ENCODE data around the gene IL1F10. TPM values are rescaled to one million over a fixed set of nuclear protein-coding genes. Genes with fewer than 3 reads are reported as not detected.
A peak's percentile ranks its signal among the peaks of the same experiment; 100 is the strongest.

The IL1F10 gene
- polyA plus RNA-seq, 4 donors, result 0.25 TPM; not detected in 3

DNA sequence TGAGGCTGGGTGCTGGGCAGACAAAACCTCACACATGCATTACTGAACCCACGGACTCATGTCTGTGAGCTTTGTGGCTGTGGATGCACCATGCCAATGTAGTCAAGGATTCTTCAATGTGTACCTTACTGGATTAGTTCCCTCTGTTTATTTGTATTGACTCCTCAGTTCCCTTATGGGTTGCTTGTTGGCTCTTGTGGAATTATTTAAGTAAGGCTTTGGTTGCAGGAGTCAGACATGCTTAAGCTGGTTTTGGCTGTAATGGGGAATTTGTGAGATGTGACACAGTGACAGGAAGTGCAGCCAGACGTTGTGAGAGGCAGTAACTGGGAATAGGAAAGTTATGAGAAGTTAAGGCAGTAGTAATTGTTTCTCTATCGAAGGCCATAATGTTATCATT, 46.0 kb downstream of the IL1F10 start:
- no peak for FAIRE-seq
- WGBS, 3 donors, result 55 to 70% (median 59%) methylated on average over 3 of the region's 3 CpGs

DNA sequence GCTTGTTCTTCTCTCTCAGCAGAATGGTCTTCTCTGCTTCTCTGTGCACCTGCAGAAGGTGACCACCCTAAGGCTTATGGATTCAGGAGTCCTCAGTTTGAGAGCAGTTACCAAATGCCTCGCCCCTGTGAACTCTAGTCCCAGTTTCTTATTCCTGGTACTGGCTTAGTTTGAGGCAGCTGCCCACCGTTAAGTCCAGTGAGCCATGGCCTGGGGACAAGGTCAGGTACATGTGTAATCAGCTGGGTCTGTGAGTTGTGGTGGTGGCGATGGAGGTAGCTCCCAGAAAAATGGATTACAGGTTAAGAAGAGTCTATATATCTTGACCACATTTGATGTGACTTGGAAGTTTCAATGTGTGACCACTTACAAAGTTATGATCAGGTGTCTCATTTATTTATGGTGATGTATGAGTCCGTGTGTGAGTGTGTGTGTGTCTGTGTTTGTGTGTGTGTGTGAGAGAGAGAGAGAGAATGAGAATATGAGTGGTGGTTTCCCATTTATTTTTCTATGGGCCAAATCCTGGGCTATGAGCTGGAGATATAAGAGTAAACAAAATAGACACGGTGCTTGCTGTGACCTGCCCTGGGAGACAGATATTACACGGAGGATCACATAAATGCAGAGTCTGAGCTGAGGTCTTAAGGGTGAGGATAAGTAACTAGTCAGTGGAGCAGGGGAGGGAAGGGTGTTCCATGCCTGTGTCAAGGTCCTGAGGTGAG, 46.6 kb downstream of the IL1F10 start:
- no peaks in the 10 kb centered on the region for H3K9me3 ChIP-seq (ENCODE audit: control insufficient read depth in 2 of 2, insufficient read depth in 1 of 2, low read depth in 1 of 2, low read length in 1 of 2)
- 61 to 72% (median 71%) methylated on average over 6 of the region's 6 CpGs for WGBS, 3 donors

More for the DNA sequence above, 46.0 kb downstream of the IL1F10 start:
- no peaks in the 10 kb centered on the region for H3K27me3 ChIP-seq (ENCODE audit: control insufficient read depth in 3 of 3, insufficient read depth in 3 of 3, low read length in 3 of 3)
- no peaks in the 10 kb centered on the region for H3K36me3 ChIP-seq (ENCODE audit: control insufficient read depth in 3 of 3, insufficient read depth in 2 of 3, low read depth in 1 of 3, low read length in 3 of 3)
- no peak overlapping the region for H3K27ac ChIP-seq (ENCODE audit: low read depth in 1 of 3, low read length in 2 of 3)
- DNase-seq, result no peak
- H3K4me3 ChIP-seq (ENCODE audit: low read depth in 1 of 3, low read length in 3 of 3), result no peak overlapping the region
- H3K4me1 ChIP-seq (ENCODE audit: control insufficient read depth in 3 of 3, insufficient read depth in 2 of 3, low read depth in 1 of 3, low read length in 2 of 3), result peaks cover 0 to 4% (median 0%) of the 10 kb centered on the region in 3 donors
- no peaks in the 10 kb centered on the region for H3K9me3 ChIP-seq (ENCODE audit: control insufficient read depth in 2 of 2, insufficient read depth in 1 of 2, low read depth in 1 of 2, low read length in 1 of 2)

DNA sequence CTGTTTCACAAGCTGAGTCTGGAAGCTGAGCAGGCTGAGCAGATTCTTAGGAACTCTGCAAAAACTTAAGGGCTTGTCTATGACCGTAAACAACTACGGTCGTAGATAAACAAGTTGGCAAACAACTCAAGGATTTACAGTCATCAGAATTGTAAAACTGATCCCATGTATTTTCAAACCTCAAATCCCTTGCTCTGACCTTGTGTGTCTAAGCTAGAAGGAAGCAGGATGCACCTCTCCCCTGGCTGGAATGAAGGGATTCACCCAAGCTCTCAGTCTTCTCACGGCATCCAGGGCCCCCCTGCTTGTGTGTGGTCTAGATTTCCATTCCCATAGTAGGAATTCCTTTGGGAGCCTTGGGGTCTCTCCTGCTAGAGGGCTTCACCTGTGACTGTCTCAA, 47.2 kb downstream of the IL1F10 start:
- 74 to 83% (median 79%) methylated on average over 4 of the region's 4 CpGs for WGBS, 3 donors
- H3K4me3 ChIP-seq (ENCODE audit: low read depth in 1 of 3, low read length in 3 of 3), result no peak overlapping the region
- H3K27ac ChIP-seq (ENCODE audit: low read depth in 1 of 3, low read length in 2 of 3), result no peak overlapping the region
- no peaks in the 10 kb centered on the region for H3K9me3 ChIP-seq (ENCODE audit: control insufficient read depth in 2 of 2, insufficient read depth in 1 of 2, low read depth in 1 of 2, low read length in 1 of 2)
- no peak for DNase-seq
- peaks cover 0 to 4% (median 0%) of the 10 kb centered on the region in 3 donors for H3K4me1 ChIP-seq (ENCODE audit: control insufficient read depth in 3 of 3, insufficient read depth in 2 of 3, low read depth in 1 of 3, low read length in 2 of 3)
- H3K36me3 ChIP-seq (ENCODE audit: control insufficient read depth in 3 of 3, insufficient read depth in 2 of 3, low read depth in 1 of 3, low read length in 3 of 3), result no peaks in the 10 kb centered on the region
- FAIRE-seq, result no peak
- H3K27me3 ChIP-seq (ENCODE audit: control insufficient read depth in 3 of 3, insufficient read depth in 3 of 3, low read length in 3 of 3), result no peaks in the 10 kb centered on the region

More for the DNA sequence above, 46.6 kb downstream of the IL1F10 start:
- Histone ChIP-seq H3K27me3 (ENCODE audit: control insufficient read depth in 3 of 3, insufficient read depth in 3 of 3, low read length in 3 of 3) (no peaks in the 10 kb centered on the region), H3K4me1 (ENCODE audit: control insufficient read depth in 3 of 3, insufficient read depth in 2 of 3, low read depth in 1 of 3, low read length in 2 of 3) (peaks cover 0 to 4% (median 0%) of the 10 kb centered on the region in 3 donors), H3K4me3 (ENCODE audit: low read depth in 1 of 3, low read length in 3 of 3) (no peak overlapping the region), H3K36me3 (ENCODE audit: control insufficient read depth in 3 of 3, insufficient read depth in 2 of 3, low read depth in 1 of 3, low read length in 3 of 3) (no peaks in the 10 kb centered on the region), H3K27ac (ENCODE audit: low read depth in 1 of 3, low read length in 2 of 3) (no peak overlapping the region)
- DNase-seq (no peak), FAIRE-seq (no peak)

DNA sequence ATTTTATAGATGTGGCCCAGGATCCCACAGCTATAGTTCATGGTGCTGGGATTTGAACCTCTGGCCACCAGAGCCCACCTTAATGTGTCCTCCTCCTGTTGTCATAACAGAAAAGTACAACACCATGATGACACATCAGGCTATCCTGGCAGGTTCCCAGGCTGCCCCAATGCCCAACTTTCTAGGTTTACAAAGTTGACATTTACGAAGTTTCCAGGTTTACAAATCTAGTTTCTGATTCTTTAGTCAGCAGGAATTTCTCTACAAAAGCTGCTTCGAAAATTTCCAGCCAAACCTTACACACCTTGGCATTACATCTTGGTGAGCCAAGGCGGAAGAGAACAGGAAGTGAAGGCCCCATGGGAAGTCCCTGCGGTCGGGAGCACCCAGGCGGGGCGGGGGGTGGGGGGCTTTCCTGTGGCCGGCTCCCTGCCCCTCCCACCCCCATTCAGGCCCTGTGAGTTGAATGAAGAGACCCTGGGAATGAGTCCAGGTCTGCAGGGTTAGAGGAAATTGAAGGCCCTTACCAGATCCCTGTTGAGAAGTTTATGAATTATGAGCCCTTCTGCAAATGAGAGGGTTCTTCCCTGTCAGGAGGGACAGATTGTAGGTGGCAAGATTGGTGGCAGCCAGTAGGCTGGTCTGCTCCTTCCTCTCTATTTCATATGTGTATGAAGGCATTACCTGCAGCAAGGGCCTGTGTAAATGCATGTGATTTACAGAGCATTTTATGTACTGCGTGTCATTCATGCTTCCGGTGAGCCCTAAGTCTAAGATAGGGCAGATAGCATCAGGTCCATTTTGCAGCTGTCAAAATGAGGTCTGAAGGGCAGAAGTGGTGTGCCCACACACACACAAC, 48.6 kb downstream of the IL1F10 start:
- Histone ChIP-seq H3K9me3 (ENCODE audit: control insufficient read depth in 2 of 2, insufficient read depth in 1 of 2, low read depth in 1 of 2, low read length in 1 of 2) (no peaks in the 10 kb centered on the region), H3K36me3 (ENCODE audit: control insufficient read depth in 3 of 3, insufficient read depth in 2 of 3, low read depth in 1 of 3, low read length in 3 of 3) (no peaks in the 10 kb centered on the region), H3K4me3 (ENCODE audit: low read depth in 1 of 3, low read length in 3 of 3) (no peak overlapping the region), H3K4me1 (ENCODE audit: control insufficient read depth in 3 of 3, insufficient read depth in 2 of 3, low read depth in 1 of 3, low read length in 2 of 3) (peaks cover 0 to 4% (median 0%) of the 10 kb centered on the region in 3 donors), H3K27ac (ENCODE audit: low read depth in 1 of 3, low read length in 2 of 3) (no peak overlapping the region), H3K27me3 (ENCODE audit: control insufficient read depth in 3 of 3, insufficient read depth in 3 of 3, low read length in 3 of 3) (no peaks in the 10 kb centered on the region)
- DNase-seq, result no peak
- 65 to 78% (median 77%) methylated on average over 10 of the region's 10 CpGs for WGBS, 3 donors
- FAIRE-seq, result no peak

DNA sequence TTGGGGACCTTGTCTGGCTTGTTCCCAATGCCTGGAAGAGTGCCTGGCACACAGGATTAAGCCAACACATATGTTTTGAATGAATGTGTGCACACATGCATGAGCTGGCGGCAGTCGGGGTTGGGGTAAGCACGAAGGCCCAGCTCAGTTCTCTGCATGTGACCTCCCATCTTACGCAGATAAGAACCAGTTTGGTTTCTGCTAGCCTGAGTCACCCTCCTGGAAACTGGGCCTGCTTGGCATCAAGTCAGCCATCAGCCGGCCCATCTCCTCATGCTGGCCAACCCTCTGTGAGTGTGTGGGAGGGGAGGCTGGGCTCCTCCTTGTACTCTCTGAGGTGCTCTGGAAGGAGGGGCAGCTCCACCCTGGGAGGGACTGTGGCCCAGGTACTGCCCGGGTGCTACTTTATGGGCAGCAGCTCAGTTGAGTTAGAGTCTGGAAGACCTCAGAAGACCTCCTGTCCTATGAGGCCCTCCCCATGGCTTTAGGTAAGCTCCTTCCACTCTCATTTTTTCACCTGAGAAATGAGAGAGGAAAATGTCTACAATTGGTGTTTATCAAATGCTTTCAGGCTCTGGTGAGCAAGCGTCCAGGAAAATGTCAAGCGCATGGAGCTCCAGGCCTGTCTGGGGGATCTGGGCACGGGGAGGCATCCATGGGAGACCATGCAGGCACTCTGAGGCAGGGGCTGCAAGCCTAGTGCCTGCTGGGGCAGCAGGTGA, 49.9 kb downstream of the IL1F10 start:
- 42 to 70% (median 63%) methylated on average over 9 of the region's 9 CpGs for WGBS, 3 donors
- H3K4me1 ChIP-seq (ENCODE audit: control insufficient read depth in 3 of 3, insufficient read depth in 2 of 3, low read depth in 1 of 3, low read length in 2 of 3), result peaks cover 0 to 4% (median 0%) of the 10 kb centered on the region in 3 donors
- no peaks in the 10 kb centered on the region for H3K9me3 ChIP-seq (ENCODE audit: control insufficient read depth in 2 of 2, insufficient read depth in 1 of 2, low read depth in 1 of 2, low read length in 1 of 2)
- DNase-seq (peak in 1 of 2 donors; percentile 97), FAIRE-seq (no peak)
- H3K27me3 ChIP-seq (ENCODE audit: control insufficient read depth in 3 of 3, insufficient read depth in 3 of 3, low read length in 3 of 3), result no peaks in the 10 kb centered on the region
- H3K36me3 ChIP-seq (ENCODE audit: control insufficient read depth in 3 of 3, insufficient read depth in 2 of 3, low read depth in 1 of 3, low read length in 3 of 3), result no peaks in the 10 kb centered on the region
- peak overlapping the region in 2 of 3 donors; percentile 84 to 91 for H3K27ac ChIP-seq (ENCODE audit: low read depth in 1 of 3, low read length in 2 of 3)
- H3K4me3 ChIP-seq (ENCODE audit: low read depth in 1 of 3, low read length in 3 of 3), result peak overlapping the region in 1 of 3 donors; percentile 33

DNA sequence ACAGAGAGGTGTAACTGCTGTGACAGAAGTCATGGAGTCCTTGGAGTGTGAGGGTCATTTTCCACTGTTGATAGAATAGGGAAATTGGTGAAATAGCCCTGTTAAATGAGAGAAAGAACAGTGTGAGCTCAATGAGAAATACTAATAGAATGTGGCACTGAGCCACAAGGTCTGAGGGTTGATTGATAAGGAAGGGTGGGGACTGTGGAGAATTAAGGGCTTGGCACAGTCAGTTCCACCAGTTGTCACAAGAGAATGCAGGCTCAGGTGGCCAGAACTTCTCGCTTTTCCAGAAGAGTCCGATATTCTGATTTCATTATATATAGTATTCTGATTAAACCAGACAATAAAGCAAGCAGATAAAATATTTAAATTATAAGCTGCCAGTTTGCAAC, 50.5 kb downstream of the IL1F10 start:
- Histone ChIP-seq H3K4me1 (ENCODE audit: control insufficient read depth in 3 of 3, insufficient read depth in 2 of 3, low read depth in 1 of 3, low read length in 2 of 3) (peaks cover 0 to 4% (median 0%) of the 10 kb centered on the region in 3 donors), H3K9me3 (ENCODE audit: control insufficient read depth in 2 of 2, insufficient read depth in 1 of 2, low read depth in 1 of 2, low read length in 1 of 2) (no peaks in the 10 kb centered on the region), H3K27me3 (ENCODE audit: control insufficient read depth in 3 of 3, insufficient read depth in 3 of 3, low read length in 3 of 3) (no peaks in the 10 kb centered on the region), H3K36me3 (ENCODE audit: control insufficient read depth in 3 of 3, insufficient read depth in 2 of 3, low read depth in 1 of 3, low read length in 3 of 3) (no peaks in the 10 kb centered on the region), H3K4me3 (ENCODE audit: low read depth in 1 of 3, low read length in 3 of 3) (peak overlapping the region in 1 of 3 donors; percentile 33), H3K27ac (ENCODE audit: low read depth in 1 of 3, low read length in 2 of 3) (peak overlapping the region in 2 of 3 donors; percentile 84 to 91)
- WGBS, 3 donors, result 24 to 72% (median 54%) methylated on average over 2 of the region's 2 CpGs
- FAIRE-seq (no peak), DNase-seq (peak in 1 of 2 donors; percentile 95)

DNA sequence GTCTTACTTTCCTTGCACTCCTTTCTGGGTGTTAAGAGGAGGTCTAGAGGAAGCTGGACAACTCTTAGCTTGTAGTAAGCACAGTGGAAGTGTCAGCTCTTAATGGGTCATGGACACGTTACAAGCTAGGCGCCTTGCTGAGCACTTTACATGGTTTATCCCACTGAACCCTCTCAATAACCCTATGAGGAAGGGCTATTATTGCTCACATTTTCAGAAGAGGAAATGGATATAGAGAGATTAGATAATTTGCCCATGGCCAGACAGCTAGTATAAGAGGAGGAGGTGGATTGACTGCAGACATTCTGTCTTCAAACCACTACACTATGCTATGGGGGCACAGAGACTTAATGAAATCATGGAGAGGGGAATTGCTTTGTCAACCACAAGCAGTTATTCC, 51.3 kb downstream of the IL1F10 start:
- Histone ChIP-seq H3K4me3 (ENCODE audit: low read depth in 1 of 3, low read length in 3 of 3) (peak overlapping the region in 1 of 3 donors; percentile 29), H3K4me1 (ENCODE audit: control insufficient read depth in 3 of 3, insufficient read depth in 2 of 3, low read depth in 1 of 3, low read length in 2 of 3) (peaks cover 0 to 4% (median 0%) of the 10 kb centered on the region in 3 donors), H3K27me3 (ENCODE audit: control insufficient read depth in 3 of 3, insufficient read depth in 3 of 3, low read length in 3 of 3) (no peaks in the 10 kb centered on the region), H3K9me3 (ENCODE audit: control insufficient read depth in 2 of 2, insufficient read depth in 1 of 2, low read depth in 1 of 2, low read length in 1 of 2) (no peaks in the 10 kb centered on the region), H3K36me3 (ENCODE audit: control insufficient read depth in 3 of 3, insufficient read depth in 2 of 3, low read depth in 1 of 3, low read length in 3 of 3) (no peaks in the 10 kb centered on the region), H3K27ac (ENCODE audit: low read depth in 1 of 3, low read length in 2 of 3) (peak overlapping the region in 1 of 3 donors; percentile 33)
- DNase-seq (peak in 1 of 2 donors; percentile 37), FAIRE-seq (no peak)
- WGBS, 3 donors, result 88 to 95% (median 89%) methylated on average over 2 of the region's 2 CpGs

DNA sequence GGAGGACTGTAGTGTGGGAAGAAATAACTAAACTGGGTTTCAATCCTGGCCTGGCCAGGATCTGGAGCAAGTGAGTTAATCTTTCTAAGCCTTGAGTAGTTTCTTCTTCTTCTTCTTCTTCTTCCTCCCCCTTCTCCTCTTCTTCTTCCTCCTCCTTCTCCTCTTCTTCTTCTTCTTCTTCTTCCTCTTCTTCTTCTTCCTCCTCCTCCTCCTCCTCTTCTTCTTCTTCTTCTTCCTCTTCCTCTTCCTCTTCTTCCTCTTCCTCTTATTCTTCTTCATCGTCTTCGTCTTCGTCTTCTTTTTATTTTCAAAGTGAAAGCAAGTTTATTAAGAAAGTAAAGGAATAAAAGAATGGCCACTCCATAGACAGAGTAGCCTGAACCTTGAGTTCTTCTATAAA, 53.1 kb downstream of the IL1F10 start:
- Histone ChIP-seq H3K4me1 (ENCODE audit: control insufficient read depth in 3 of 3, insufficient read depth in 2 of 3, low read depth in 1 of 3, low read length in 2 of 3) (peaks cover 0 to 4% (median 0%) of the 10 kb centered on the region in 3 donors), H3K9me3 (ENCODE audit: control insufficient read depth in 2 of 2, insufficient read depth in 1 of 2, low read depth in 1 of 2, low read length in 1 of 2) (no peaks in the 10 kb centered on the region), H3K36me3 (ENCODE audit: control insufficient read depth in 3 of 3, insufficient read depth in 2 of 3, low read depth in 1 of 3, low read length in 3 of 3) (no peaks in the 10 kb centered on the region), H3K27ac (ENCODE audit: low read depth in 1 of 3, low read length in 2 of 3) (no peak overlapping the region), H3K27me3 (ENCODE audit: control insufficient read depth in 3 of 3, insufficient read depth in 3 of 3, low read length in 3 of 3) (peaks cover 0 to 3% (median 0%) of the 10 kb centered on the region in 3 donors), H3K4me3 (ENCODE audit: low read depth in 1 of 3, low read length in 3 of 3) (no peak overlapping the region)
- WGBS, 3 donors, result 63 to 82% (median 75%) methylated on average over 3 of the region's 3 CpGs
- DNase-seq, result no peak
- FAIRE-seq, result no peak
